ENCODE data around the gene CCDC88C. TPM values are rescaled to one million over a fixed set of nuclear protein-coding genes. Genes with fewer than 3 reads are reported as not detected.

CCDC88C gene
- total RNA-seq, 2 experiments from 2014 or later, result 137 to 253 TPM

GRCh38 chr14:91341334-91341733, 76.3 kb downstream of the CCDC88C start:
- H3K79me2 ChIP-seq (ENCODE audit: insufficient read depth, low read depth, low read length), result peaks cover 32% of the 10 kb centered on the region
- POLR2A ChIA-PET, result interaction anchor here (0.6 to 1.2 kb wide), 7 partner anchors 8 to 268 kb away, joined by 3 to 9 read pairs (median 3); no protein-coding TSS in a partner anchor
- no peak overlapping the region for H3K27ac ChIP-seq (ENCODE audit: low read depth, low read length, poor library complexity, severe bottlenecking)
- no peak overlapping the region for H3K4me3 ChIP-seq (ENCODE audit: low read depth, low read length, poor library complexity, severe bottlenecking)
- intact Hi-C loops (cut with micrococcal nuclease; ENCODE audit: unreplicated experiment), result no loop called here
- peaks cover 25% of the 10 kb centered on the region for H3K4me1 ChIP-seq (ENCODE audit: insufficient read depth, low read length, poor library complexity, severe bottlenecking)
- BruUV-seq (replicated peaks), result no TSS peak
- CTCF ChIA-PET (ENCODE audit: unreplicated experiment), result no interaction called here
- no peak for TF ChIP-seq EZH2phosphoT487 (IDR thresholded peaks at IDR 0.05; ENCODE audit: borderline replicate concordance, low read depth, low read length)
- no peak for TF ChIP-seq CTCF (conservative IDR thresholded peaks at IDR 0.05; ENCODE audit: low read length)
- no peaks in the 10 kb centered on the region for H3K9me3 ChIP-seq (ENCODE audit: low read length)
- peaks cover 96% of the 10 kb centered on the region for H3K36me3 ChIP-seq (ENCODE audit: insufficient read depth, low read length)
- H2AFZ ChIP-seq (ENCODE audit: low read length), result no peak overlapping the region
- DNase-seq (ENCODE audit: low spot score), result no peak
- no peak overlapping the region for H3K4me2 ChIP-seq (ENCODE audit: low read length)
- no peaks in the 10 kb centered on the region for H4K20me1 ChIP-seq (ENCODE audit: insufficient read depth, low read length)
- no peaks in the 10 kb centered on the region for H3K9me2 ChIP-seq (ENCODE audit: insufficient read depth, low read length)

- peaks cover 11% of the 10 kb centered on the region for H3K4me1 ChIP-seq (ENCODE audit: insufficient read depth, low read length, poor library complexity, severe bottlenecking)
- DNase-seq (ENCODE audit: low spot score), result no peak
- H3K9me3 ChIP-seq (ENCODE audit: low read length), result no peaks in the 10 kb centered on the region
- H3K9me2 ChIP-seq (ENCODE audit: insufficient read depth, low read length), result no peaks in the 10 kb centered on the region
- intact Hi-C loops (cut with micrococcal nuclease; ENCODE audit: unreplicated experiment), result no loop called here
- H4K20me1 ChIP-seq (ENCODE audit: insufficient read depth, low read length), result no peaks in the 10 kb centered on the region
- TF ChIP-seq CTCF (conservative IDR thresholded peaks at IDR 0.05; ENCODE audit: low read length) (no peak), EZH2phosphoT487 (IDR thresholded peaks at IDR 0.05; ENCODE audit: borderline replicate concordance, low read depth, low read length) (no peak)
- H3K79me2 ChIP-seq (ENCODE audit: insufficient read depth, low read depth, low read length), result peaks cover 16% of the 10 kb centered on the region
- H3K36me3 ChIP-seq (ENCODE audit: insufficient read depth, low read length), result peaks cover 98% of the 10 kb centered on the region
- no peak overlapping the region for H3K4me3 ChIP-seq (ENCODE audit: low read depth, low read length, poor library complexity, severe bottlenecking)
- no peak overlapping the region for H3K27ac ChIP-seq (ENCODE audit: low read depth, low read length, poor library complexity, severe bottlenecking)
- H2AFZ ChIP-seq (ENCODE audit: low read length), result no peak overlapping the region
- no peak overlapping the region for H3K4me2 ChIP-seq (ENCODE audit: low read length)
- BruUV-seq (replicated peaks), result no TSS peak
- POLR2A ChIA-PET, result interaction anchor here (1.4 to 2.0 kb wide), 2 partner anchors 11 to 14 kb away, joined by 3 to 5 read pairs; no protein-coding TSS in a partner anchor
- CTCF ChIA-PET (ENCODE audit: unreplicated experiment), result no interaction called here
Measured at GRCh38 chr14:91339671-91340369, 77.8 kb downstream of the CCDC88C start.

- intact Hi-C loops (cut with micrococcal nuclease; ENCODE audit: unreplicated experiment), result no loop called here
- BruUV-seq (replicated peaks), result no TSS peak
- no peaks in the 10 kb centered on the region for H4K20me1 ChIP-seq (ENCODE audit: insufficient read depth, low read length)
- no peak for TF ChIP-seq EZH2phosphoT487 (IDR thresholded peaks at IDR 0.05; ENCODE audit: borderline replicate concordance, low read depth, low read length)
- TF ChIP-seq CTCF (conservative IDR thresholded peaks at IDR 0.05; ENCODE audit: low read length), result no peak
- no peak overlapping the region for H3K27ac ChIP-seq (ENCODE audit: low read depth, low read length, poor library complexity, severe bottlenecking)
- peaks cover 10% of the 10 kb centered on the region; the same call in 1 of the 2 replicates for H3K79me2 ChIP-seq (ENCODE audit: insufficient read depth, low read depth, low read length)
- ChIA-PET POLR2A (interaction anchor here (1.4 to 2.0 kb wide), 2 partner anchors 12 to 14 kb away, joined by 3 to 5 read pairs; no protein-coding TSS in a partner anchor), CTCF (ENCODE audit: unreplicated experiment) (no interaction called here)
- H3K4me2 ChIP-seq (ENCODE audit: low read length), result no peak overlapping the region
- H3K4me3 ChIP-seq (ENCODE audit: low read depth, low read length, poor library complexity, severe bottlenecking), result no peak overlapping the region
- no peaks in the 10 kb centered on the region for H3K9me3 ChIP-seq (ENCODE audit: low read length)
- DNase-seq (ENCODE audit: low spot score), result no peak
- no peak overlapping the region for H2AFZ ChIP-seq (ENCODE audit: low read length)
- peaks cover 100% of the 10 kb centered on the region for H3K36me3 ChIP-seq (ENCODE audit: insufficient read depth, low read length)
- H3K4me1 ChIP-seq (ENCODE audit: insufficient read depth, low read length, poor library complexity, severe bottlenecking), result peaks cover 10% of the 10 kb centered on the region
- no peaks in the 10 kb centered on the region for H3K9me2 ChIP-seq (ENCODE audit: insufficient read depth, low read length)
Measured at GRCh38 chr14:91339076-91339475, 78.5 kb downstream of the CCDC88C start.

Measured in OCI-LY7 (cell line).